ENCODE measurements around the gene CCNJL. TPM values are rescaled to one million over a fixed set of nuclear protein-coding genes. Genes with fewer than 3 reads are reported as not detected.
A peak's percentile ranks its signal among the peaks of the same experiment; 100 is the strongest.

Gene CCNJL
- polyA plus RNA-seq, 2 donors = 0.44 to 0.59 TPM

DNA sequence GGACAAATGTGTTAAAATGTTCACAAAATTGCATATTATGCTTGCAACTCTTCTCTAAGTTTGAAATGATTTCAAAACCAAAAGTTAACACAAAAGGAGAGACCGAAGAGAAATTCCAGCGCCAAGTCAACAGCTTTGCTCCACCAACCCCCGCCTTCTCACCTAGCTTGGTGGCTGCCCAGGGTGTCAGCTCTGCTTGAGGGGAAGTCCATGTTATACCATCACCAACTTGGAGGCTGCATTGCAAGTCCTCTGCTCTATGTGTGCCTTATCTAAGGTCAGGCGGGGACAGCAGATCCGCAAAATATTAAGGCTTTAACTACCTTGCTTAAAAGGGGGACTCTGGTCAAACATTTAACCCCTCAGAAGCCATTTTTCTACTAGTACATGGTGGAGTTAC is 14.6 kb downstream of the CCNJL start:
- no peaks in the 10 kb centered on the region for H3K27me3 ChIP-seq (ENCODE audit: control insufficient read depth in 1 of 2, insufficient read depth in 2 of 2, low read length in 2 of 2)
- no peak overlapping the region for H3K4me3 ChIP-seq (ENCODE audit: low read depth in 1 of 2, low read length in 2 of 2)
- H3K36me3 ChIP-seq (ENCODE audit: control insufficient read depth in 2 of 2, insufficient read depth in 2 of 2, low read length in 1 of 2) = no peaks in the 10 kb centered on the region
- WGBS, 2 donors = 83 to 89% methylated on average over 5 of the region's 5 CpGs
- no peaks in the 10 kb centered on the region for H3K9me3 ChIP-seq (ENCODE audit: control insufficient read depth in 2 of 2, insufficient read depth in 1 of 2, low read depth in 1 of 2, low read length in 1 of 2)
- no peaks in the 10 kb centered on the region for H3K4me1 ChIP-seq (ENCODE audit: control insufficient read depth in 2 of 2, insufficient read depth in 2 of 2, low read length in 1 of 2)
- H3K27ac ChIP-seq (ENCODE audit: low read depth in 2 of 2, low read length in 1 of 2) = no peak overlapping the region

DNA sequence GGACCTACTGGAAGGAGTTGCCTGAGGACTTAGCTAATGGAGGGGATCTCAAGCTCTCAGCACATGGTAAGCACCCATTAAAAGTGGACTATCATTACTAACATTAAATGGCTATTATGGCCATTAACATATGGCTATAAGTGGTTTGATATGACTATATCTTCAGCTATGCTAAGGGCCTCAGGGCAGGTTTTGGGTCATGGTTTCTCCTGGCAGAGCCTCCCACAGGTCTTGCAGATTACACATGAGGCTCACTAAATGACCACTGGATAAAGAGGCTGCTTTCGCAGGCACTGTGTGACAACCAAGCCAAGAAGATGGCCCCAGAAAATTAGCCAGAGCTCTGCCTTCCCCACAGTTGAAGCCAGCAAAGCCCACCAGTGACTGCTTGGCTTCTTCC is 15.4 kb downstream of the CCNJL start:
- no peaks in the 10 kb centered on the region for H3K4me1 ChIP-seq (ENCODE audit: control insufficient read depth in 2 of 2, insufficient read depth in 2 of 2, low read length in 1 of 2)
- H3K4me3 ChIP-seq (ENCODE audit: low read depth in 1 of 2, low read length in 2 of 2) = no peak overlapping the region
- H3K27ac ChIP-seq (ENCODE audit: low read depth in 2 of 2, low read length in 1 of 2) = no peak overlapping the region
- 96 to 98% methylated on average over 1 of the region's 1 CpG for WGBS, 2 donors
- H3K27me3 ChIP-seq (ENCODE audit: control insufficient read depth in 1 of 2, insufficient read depth in 2 of 2, low read length in 2 of 2) = no peaks in the 10 kb centered on the region
- no peaks in the 10 kb centered on the region for H3K9me3 ChIP-seq (ENCODE audit: control insufficient read depth in 2 of 2, insufficient read depth in 1 of 2, low read depth in 1 of 2, low read length in 1 of 2)
- H3K36me3 ChIP-seq (ENCODE audit: control insufficient read depth in 2 of 2, insufficient read depth in 2 of 2, low read length in 1 of 2) = no peaks in the 10 kb centered on the region

DNA sequence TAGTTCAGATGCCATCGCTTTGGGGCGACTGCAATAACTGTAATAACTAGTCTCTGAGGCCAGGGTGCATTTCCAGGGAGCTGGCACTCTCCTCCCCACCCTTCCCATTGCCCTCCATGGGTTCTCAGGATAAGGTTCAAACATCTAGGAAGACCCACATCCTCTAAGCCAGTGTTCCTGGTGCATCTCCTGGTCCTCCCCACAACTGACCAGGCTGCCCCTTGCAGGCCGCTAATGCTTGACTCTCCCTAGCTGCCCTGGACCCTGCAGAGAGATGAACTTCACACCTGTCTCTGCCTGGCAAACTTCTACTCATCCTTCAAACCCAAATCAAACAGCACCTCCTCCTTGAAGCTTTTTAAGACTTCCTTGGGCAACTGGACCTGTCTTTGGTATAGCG is 15.9 kb downstream of the CCNJL start:
- no peaks in the 10 kb centered on the region for H3K9me3 ChIP-seq (ENCODE audit: control insufficient read depth in 2 of 2, insufficient read depth in 1 of 2, low read depth in 1 of 2, low read length in 1 of 2)
- H3K27ac ChIP-seq (ENCODE audit: low read depth in 2 of 2, low read length in 1 of 2) = no peak overlapping the region
- H3K27me3 ChIP-seq (ENCODE audit: control insufficient read depth in 1 of 2, insufficient read depth in 2 of 2, low read length in 2 of 2) = no peaks in the 10 kb centered on the region
- H3K36me3 ChIP-seq (ENCODE audit: control insufficient read depth in 2 of 2, insufficient read depth in 2 of 2, low read length in 1 of 2) = no peaks in the 10 kb centered on the region
- WGBS, 2 donors = 92 to 96% methylated on average over 4 of the region's 4 CpGs
- H3K4me3 ChIP-seq (ENCODE audit: low read depth in 1 of 2, low read length in 2 of 2) = no peak overlapping the region
- no peaks in the 10 kb centered on the region for H3K4me1 ChIP-seq (ENCODE audit: control insufficient read depth in 2 of 2, insufficient read depth in 2 of 2, low read length in 1 of 2)

DNA sequence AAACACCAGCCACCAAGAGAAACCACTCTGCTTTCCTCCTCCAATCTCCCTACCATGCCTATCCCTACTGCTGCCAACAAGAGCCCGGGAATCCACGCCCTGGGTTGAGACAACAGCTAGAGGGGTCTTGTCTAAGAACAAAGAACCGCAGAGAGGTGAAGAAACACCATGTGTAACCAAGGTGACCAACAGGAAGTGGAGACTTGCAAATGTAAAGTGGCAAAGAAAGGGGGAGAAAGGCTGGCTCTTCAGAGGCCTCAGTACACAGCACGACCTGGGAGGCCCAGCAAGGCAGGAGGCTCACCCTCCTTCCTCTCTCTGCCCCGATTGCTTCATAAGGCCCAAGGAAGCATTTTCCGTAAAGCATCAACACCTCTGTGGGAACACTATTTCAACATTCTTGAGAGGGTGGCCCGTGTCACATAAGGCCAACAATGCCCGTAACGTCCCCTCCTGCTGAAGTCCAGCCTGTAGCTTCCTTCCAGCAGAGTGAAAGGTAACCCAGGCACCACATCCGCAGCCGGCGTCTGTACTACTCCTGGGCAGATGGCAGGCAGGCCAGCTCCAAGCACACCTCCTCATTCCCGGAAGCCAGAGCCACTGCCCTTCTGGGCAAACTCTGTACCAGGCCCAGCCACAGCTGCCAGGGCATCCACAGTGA is 18.3 kb downstream of the CCNJL start:
- Histone ChIP-seq H3K4me3 (ENCODE audit: low read depth in 1 of 2, low read length in 2 of 2) (no peak overlapping the region), H3K27me3 (ENCODE audit: control insufficient read depth in 1 of 2, insufficient read depth in 2 of 2, low read length in 2 of 2) (no peaks in the 10 kb centered on the region), H3K27ac (ENCODE audit: low read depth in 2 of 2, low read length in 1 of 2) (no peak overlapping the region), H3K4me1 (ENCODE audit: control insufficient read depth in 2 of 2, insufficient read depth in 2 of 2, low read length in 1 of 2) (peaks cover 2% of the 10 kb centered on the region in 2 donors), H3K36me3 (ENCODE audit: control insufficient read depth in 2 of 2, insufficient read depth in 2 of 2, low read length in 1 of 2) (no peaks in the 10 kb centered on the region), H3K9me3 (ENCODE audit: control insufficient read depth in 2 of 2, insufficient read depth in 1 of 2, low read depth in 1 of 2, low read length in 1 of 2) (no peaks in the 10 kb centered on the region)
- WGBS, 2 donors = 77 to 78% methylated on average over 13 of the region's 13 CpGs

DNA sequence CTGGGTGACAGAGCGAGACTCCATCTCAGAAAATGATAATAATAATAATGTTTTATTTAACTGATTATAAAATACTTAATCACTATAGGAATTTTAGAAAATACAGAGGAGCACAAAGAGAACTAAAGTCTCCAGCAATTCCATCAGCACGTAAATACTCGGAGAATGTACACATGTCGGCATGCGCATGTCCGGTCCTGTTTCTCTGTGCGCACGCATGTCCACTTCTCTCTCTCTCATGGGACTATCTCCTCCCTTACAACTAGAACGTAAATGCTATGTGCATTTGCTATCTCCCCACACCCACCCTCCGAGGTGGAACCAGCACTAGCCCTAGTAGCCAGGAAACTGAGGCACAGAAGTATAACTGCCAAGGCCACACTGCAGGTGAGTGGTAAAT is 19.0 kb downstream of the CCNJL start:
- WGBS, 2 donors = 88 to 94% methylated on average over 10 of the region's 10 CpGs
- no peaks in the 10 kb centered on the region for H3K27me3 ChIP-seq (ENCODE audit: control insufficient read depth in 1 of 2, insufficient read depth in 2 of 2, low read length in 2 of 2)
- no peak overlapping the region for H3K27ac ChIP-seq (ENCODE audit: low read depth in 2 of 2, low read length in 1 of 2)

DNA sequence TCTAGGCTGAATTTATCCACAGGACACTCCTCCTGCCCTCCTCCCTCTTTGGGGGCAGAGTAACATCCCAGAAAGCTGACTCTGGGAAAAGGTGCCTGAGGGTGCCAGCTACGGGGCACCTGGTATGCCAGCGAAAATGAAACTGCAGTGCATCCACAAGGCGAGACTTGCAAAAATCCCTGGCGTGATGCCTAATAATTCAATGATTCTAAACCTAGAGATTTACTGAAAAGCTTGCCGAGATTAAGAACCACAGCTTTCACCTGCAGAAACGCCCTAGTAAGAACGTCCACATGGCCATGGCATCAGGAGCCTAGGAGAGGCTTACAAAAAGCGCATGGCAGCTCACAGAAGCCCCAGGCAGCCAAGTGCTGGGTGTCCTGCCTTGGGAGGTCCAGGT is 20.9 kb downstream of the CCNJL start:
- H3K36me3 ChIP-seq (ENCODE audit: control insufficient read depth in 2 of 2, insufficient read depth in 2 of 2, low read length in 1 of 2) = no peaks in the 10 kb centered on the region
- H3K4me3 ChIP-seq (ENCODE audit: low read depth in 1 of 2, low read length in 2 of 2) = no peak overlapping the region
- no peaks in the 10 kb centered on the region for H3K27me3 ChIP-seq (ENCODE audit: control insufficient read depth in 1 of 2, insufficient read depth in 2 of 2, low read length in 2 of 2)
- H3K9me3 ChIP-seq (ENCODE audit: control insufficient read depth in 2 of 2, insufficient read depth in 1 of 2, low read depth in 1 of 2, low read length in 1 of 2) = no peaks in the 10 kb centered on the region
- peak overlapping the region; percentile 2 to 26 for H3K27ac ChIP-seq (ENCODE audit: low read depth in 2 of 2, low read length in 1 of 2)
- 57 to 63% methylated on average over 8 of the region's 8 CpGs for WGBS, 2 donors
- H3K4me1 ChIP-seq (ENCODE audit: control insufficient read depth in 2 of 2, insufficient read depth in 2 of 2, low read length in 1 of 2) = peaks cover 6 to 11% of the 10 kb centered on the region in 2 donors

More for the DNA sequence above, 19.0 kb downstream of the CCNJL start:
- no peaks in the 10 kb centered on the region for H3K36me3 ChIP-seq (ENCODE audit: control insufficient read depth in 2 of 2, insufficient read depth in 2 of 2, low read length in 1 of 2)
- H3K4me3 ChIP-seq (ENCODE audit: low read depth in 1 of 2, low read length in 2 of 2) = no peak overlapping the region
- peaks cover 2% of the 10 kb centered on the region in 2 donors for H3K4me1 ChIP-seq (ENCODE audit: control insufficient read depth in 2 of 2, insufficient read depth in 2 of 2, low read length in 1 of 2)
- no peaks in the 10 kb centered on the region for H3K9me3 ChIP-seq (ENCODE audit: control insufficient read depth in 2 of 2, insufficient read depth in 1 of 2, low read depth in 1 of 2, low read length in 1 of 2)

DNA sequence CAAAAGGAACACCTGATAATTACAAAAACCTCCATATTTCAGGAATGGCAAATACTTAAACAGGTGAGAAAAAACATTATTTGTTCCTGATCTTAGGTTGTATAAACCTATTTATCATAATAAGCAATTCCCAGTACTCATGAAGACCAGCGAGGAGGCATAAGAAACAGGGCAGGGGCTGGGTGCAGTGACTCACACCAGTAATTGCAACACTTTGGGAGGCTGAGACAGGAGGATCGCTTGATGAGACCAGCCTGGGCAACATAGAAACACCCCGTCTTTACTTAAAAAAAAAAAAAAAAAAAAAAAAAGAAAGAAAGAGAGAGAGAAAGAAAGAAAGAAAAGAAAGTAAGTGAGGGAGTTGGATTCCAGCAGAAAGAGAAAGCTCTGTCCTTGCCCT is 21.6 kb downstream of the CCNJL start:
- H3K27me3 ChIP-seq (ENCODE audit: control insufficient read depth in 1 of 2, insufficient read depth in 2 of 2, low read length in 2 of 2) = no peaks in the 10 kb centered on the region
- H3K9me3 ChIP-seq (ENCODE audit: control insufficient read depth in 2 of 2, insufficient read depth in 1 of 2, low read depth in 1 of 2, low read length in 1 of 2) = no peaks in the 10 kb centered on the region
- no peaks in the 10 kb centered on the region for H3K36me3 ChIP-seq (ENCODE audit: control insufficient read depth in 2 of 2, insufficient read depth in 2 of 2, low read length in 1 of 2)
- H3K27ac ChIP-seq (ENCODE audit: low read depth in 2 of 2, low read length in 1 of 2) = no peak overlapping the region
- H3K4me1 ChIP-seq (ENCODE audit: control insufficient read depth in 2 of 2, insufficient read depth in 2 of 2, low read length in 1 of 2) = peaks cover 6 to 11% of the 10 kb centered on the region in 2 donors
- 60 to 69% methylated on average over 3 of the region's 3 CpGs for WGBS, 2 donors
- H3K4me3 ChIP-seq (ENCODE audit: low read depth in 1 of 2, low read length in 2 of 2) = no peak overlapping the region

DNA sequence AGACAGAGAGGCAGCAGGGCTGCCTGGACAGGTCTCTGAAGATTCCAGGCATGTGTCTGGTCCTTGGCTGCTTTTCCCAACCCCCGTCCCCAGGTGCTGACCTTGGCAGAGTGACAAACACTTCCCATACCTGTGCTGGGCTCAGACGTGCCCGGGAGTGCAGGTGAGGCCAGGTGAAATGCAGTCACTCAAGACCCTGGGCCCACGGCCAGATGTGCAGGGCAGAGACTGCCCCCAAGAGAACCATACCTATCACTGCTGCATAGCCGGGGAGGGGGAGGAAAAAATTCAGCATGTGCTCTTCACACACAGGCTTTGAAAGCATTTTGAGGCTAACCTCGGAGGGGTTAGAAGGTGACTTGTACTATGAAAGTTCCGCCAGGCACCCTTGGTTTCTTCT is 22.6 kb downstream of the CCNJL start:
- Histone ChIP-seq H3K36me3 (ENCODE audit: control insufficient read depth in 2 of 2, insufficient read depth in 2 of 2, low read length in 1 of 2) (no peaks in the 10 kb centered on the region), H3K27ac (ENCODE audit: low read depth in 2 of 2, low read length in 1 of 2) (peak overlapping the region in 1 of 2 donors; percentile 17), H3K27me3 (ENCODE audit: control insufficient read depth in 1 of 2, insufficient read depth in 2 of 2, low read length in 2 of 2) (no peaks in the 10 kb centered on the region), H3K9me3 (ENCODE audit: control insufficient read depth in 2 of 2, insufficient read depth in 1 of 2, low read depth in 1 of 2, low read length in 1 of 2) (no peaks in the 10 kb centered on the region), H3K4me3 (ENCODE audit: low read depth in 1 of 2, low read length in 2 of 2) (no peak overlapping the region), H3K4me1 (ENCODE audit: control insufficient read depth in 2 of 2, insufficient read depth in 2 of 2, low read length in 1 of 2) (peaks cover 6 to 11% of the 10 kb centered on the region in 2 donors)
- WGBS, 2 donors = 41 to 50% methylated on average over 7 of the region's 7 CpGs

DNA sequence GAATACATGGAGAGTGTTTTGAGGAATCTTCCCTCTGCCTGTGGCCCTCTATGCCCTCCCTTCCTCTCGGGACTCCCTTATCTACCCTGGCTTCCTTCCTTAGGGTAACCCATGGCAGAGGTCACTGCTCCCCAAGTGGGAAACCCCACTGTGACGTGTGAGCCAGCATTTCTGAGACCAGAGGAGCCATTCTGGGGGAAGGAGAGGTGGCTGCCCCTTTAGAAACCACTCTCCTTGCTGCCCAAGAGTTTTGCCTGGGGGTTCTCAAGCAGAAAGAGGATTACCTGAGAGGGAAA is 23.1 kb downstream of the CCNJL start:
- peaks cover 6 to 11% of the 10 kb centered on the region in 2 donors for H3K4me1 ChIP-seq (ENCODE audit: control insufficient read depth in 2 of 2, insufficient read depth in 2 of 2, low read length in 1 of 2)
- H3K36me3 ChIP-seq (ENCODE audit: control insufficient read depth in 2 of 2, insufficient read depth in 2 of 2, low read length in 1 of 2) = no peaks in the 10 kb centered on the region
- no peak overlapping the region for H3K4me3 ChIP-seq (ENCODE audit: low read depth in 1 of 2, low read length in 2 of 2)
- H3K9me3 ChIP-seq (ENCODE audit: control insufficient read depth in 2 of 2, insufficient read depth in 1 of 2, low read depth in 1 of 2, low read length in 1 of 2) = no peaks in the 10 kb centered on the region
- peak overlapping the region in 1 of 2 donors; percentile 34 for H3K27ac ChIP-seq (ENCODE audit: low read depth in 2 of 2, low read length in 1 of 2)
- 29 to 50% methylated on average over 2 of the region's 2 CpGs for whole genome bisulfite sequencing, 2 donors
- H3K27me3 ChIP-seq (ENCODE audit: control insufficient read depth in 1 of 2, insufficient read depth in 2 of 2, low read length in 2 of 2) = no peaks in the 10 kb centered on the region

DNA sequence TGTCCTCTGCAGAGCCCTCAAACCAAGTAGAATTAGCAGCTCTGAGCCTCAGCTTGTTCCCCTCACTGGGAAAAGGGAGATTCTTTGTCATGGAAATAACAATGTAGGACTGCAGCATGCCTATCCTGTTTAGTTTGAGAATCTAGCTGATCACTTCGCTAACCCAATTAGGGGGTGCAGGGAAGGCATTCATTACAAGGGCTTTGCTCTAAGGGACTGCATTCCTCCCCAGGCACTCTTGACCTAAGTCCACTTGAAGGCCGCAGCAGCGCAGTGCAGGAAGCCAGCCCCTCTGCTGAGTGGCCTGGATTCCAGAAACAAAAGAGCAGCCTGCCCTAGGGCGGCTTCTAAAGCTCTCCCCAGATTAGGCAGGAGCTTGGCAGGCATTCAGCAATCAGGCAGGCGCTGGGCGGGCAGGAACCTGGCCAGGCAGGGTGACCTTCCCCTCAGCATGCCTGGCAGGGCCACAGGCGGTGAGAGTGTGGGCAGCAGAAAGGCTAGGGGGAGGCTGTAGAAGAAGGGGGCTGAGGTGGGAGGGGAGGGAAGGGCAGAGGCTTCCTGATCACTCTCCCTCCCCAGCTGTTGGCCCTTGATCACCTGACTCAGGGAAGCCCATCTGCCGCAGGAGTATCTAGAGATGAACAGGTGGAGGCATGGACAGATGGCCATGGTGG is 24.8 kb downstream of the CCNJL start:
- H3K36me3 ChIP-seq (ENCODE audit: control insufficient read depth in 2 of 2, insufficient read depth in 2 of 2, low read length in 1 of 2) = no peaks in the 10 kb centered on the region
- peak overlapping the region in 1 of 2 donors; percentile 40 for H3K27ac ChIP-seq (ENCODE audit: low read depth in 2 of 2, low read length in 1 of 2)
- H3K4me1 ChIP-seq (ENCODE audit: control insufficient read depth in 2 of 2, insufficient read depth in 2 of 2, low read length in 1 of 2) = peaks cover 6 to 11% of the 10 kb centered on the region in 2 donors
- H3K9me3 ChIP-seq (ENCODE audit: control insufficient read depth in 2 of 2, insufficient read depth in 1 of 2, low read depth in 1 of 2, low read length in 1 of 2) = no peaks in the 10 kb centered on the region
- WGBS, 2 donors = 27% methylated on average over 8 of the region's 8 CpGs
- H3K27me3 ChIP-seq (ENCODE audit: control insufficient read depth in 1 of 2, insufficient read depth in 2 of 2, low read length in 2 of 2) = no peaks in the 10 kb centered on the region
- H3K4me3 ChIP-seq (ENCODE audit: low read depth in 1 of 2, low read length in 2 of 2) = no peak overlapping the region

All from esophagus (tissue), 2 donors.